NCI-H2227 treated with DMSO at 0.1 percent for 48 hours (cell line): ENCODE results near the gene TDRD9.

Source experiments
- DNase-seq: peaks from one replicate; lab custom pipeline; 2025; lab: John Stamatoyannopoulos, UW

TDRD9 gene

GRCh38 chr14:104023325-104024055 is 95.2 kb downstream of the TDRD9 start:
- no peak for DNase-seq

- DNase-seq, result no peak
These were observed 97.3 kb downstream of the TDRD9 start for GRCh38 chr14:104025534-104025933.

- no peak for DNase-seq
These were observed 97.8 kb downstream of the TDRD9 start for GRCh38 chr14:104026024-104026423.

GRCh38 chr14:104030958-104031357 is 102.7 kb downstream of the TDRD9 start:
- DNase-seq, result no peak

GRCh38 chr14:104031384-104031783 is 103.1 kb downstream of the TDRD9 start:
- no peak for DNase-seq

GRCh38 chr14:104034976-104035699 is 106.9 kb downstream of the TDRD9 start:
- DNase-seq, result no peak

- DNase-seq, result no peak
These were observed 108.0 kb downstream of the TDRD9 start for GRCh38 chr14:104036212-104036611.

GRCh38 chr14:104037074-104037473 is 108.8 kb downstream of the TDRD9 start:
- DNase-seq, result no peak

- no peak for DNase-seq
These were observed 109.6 kb downstream of the TDRD9 start for GRCh38 chr14:104037903-104038302.

GRCh38 chr14:104039214-104039613 is 111.0 kb downstream of the TDRD9 start:
- DNase-seq, result no peak

GRCh38 chr14:104040539-104040938 is 112.3 kb downstream of the TDRD9 start:
- no peak for DNase-seq

- DNase-seq, result no peak
These were observed 113.3 kb downstream of the TDRD9 start for GRCh38 chr14:104041430-104042104.

- no peak for DNase-seq
These were observed 115.8 kb downstream of the TDRD9 start for GRCh38 chr14:104044016-104044415.

- no peak for DNase-seq
These were observed 119.5 kb downstream of the TDRD9 start for GRCh38 chr14:104047761-104048160.

GRCh38 chr14:104048758-104049507 is 120.7 kb downstream of the TDRD9 start:
- no peak for DNase-seq

GRCh38 chr14:104049576-104050240 is 121.5 kb downstream of the TDRD9 start:
- no peak for DNase-seq

- no peak for DNase-seq
These were observed 123.0 kb downstream of the TDRD9 start for GRCh38 chr14:104051092-104051813.

- DNase-seq, result no peak
These were observed 126.1 kb downstream of the TDRD9 start for GRCh38 chr14:104054222-104054905.

- DNase-seq, result no peak
These were observed 134.0 kb downstream of the TDRD9 start for GRCh38 chr14:104062281-104062680.

GRCh38 chr14:104064003-104064402 is 135.7 kb downstream of the TDRD9 start:
- DNase-seq, result peak; percentile 22
